HUES64 (cell line): Measurements from ENCODE around the gene ABCA3.
"Not testable (repeated sequence)": the region's sequence is repeated elsewhere in the genome, so short reads cannot be mapped to it uniquely, and the experiment has no call there.

Experiments
- H3K27ac ChIP-seq: 2 replicates; pipeline ENCODE4 v1.7.0; 2013; ENCODE audit warnings: low read depth, low read length, inconsistent platforms
- H3K27me3 ChIP-seq: 2 replicates; pipeline ENCODE4 v1.6.1; 2013; ENCODE audit warnings: mild to moderate bottlenecking, low read length; ENCODE audit not compliant: insufficient read depth
- H3K36me3 ChIP-seq: 2 replicates; pipeline ENCODE4 v1.6.1; 2013; ENCODE audit warnings: mild to moderate bottlenecking, low read length; ENCODE audit not compliant: insufficient read depth
- H3K4me1 ChIP-seq: 2 replicates; pipeline ENCODE4 v1.6.1; 2013; ENCODE audit warnings: mild to moderate bottlenecking, low read length, moderate library complexity; ENCODE audit not compliant: insufficient read depth
- H3K4me3 ChIP-seq: 2 replicates; pipeline ENCODE4 v1.5.1; 2013; ENCODE audit warnings: mild to moderate bottlenecking, low read length, moderate library complexity
- H3K9ac ChIP-seq: 2 replicates; pipeline ENCODE4 v1.6.1; 2013; ENCODE audit warnings: mild to moderate bottlenecking, low read depth, low read length
- H3K9me3 ChIP-seq: 2 replicates; pipeline ENCODE4 v1.6.1; 2013; ENCODE audit warnings: low read depth, low read length; ENCODE audit not compliant: insufficient read depth
- WGBS: fragments of 150-250, 120-280 bp; methylation state at CpG from one replicate; pipeline ENCODE4 v1.1.7; 2013; ENCODE audit warnings: missing lambda C conversion rate; 5-methylcytosine and 5-hydroxymethylcytosine counted together

Gene ABCA3

GRCh38 chr16:2267913-2268666, 72.4 kb downstream of the ABCA3 start, which contains the start of gene RNPS1:
TSS of gene RNPS1 (minus strand) at chr16:2268126. CDS start at chr16:2264643, 3,483 bp downstream.
- Histone ChIP-seq H3K27me3 (no peaks in the 10 kb centered on the region), H3K27ac (peak within 1 kb of the TSS; percentile 96), H3K9me3 (no peaks in the 10 kb centered on the region), H3K4me3 (peak within 1 kb of the TSS; percentile 77), H3K4me1 (0 out of 2 replicates have a peak, but pooled peaks cover 14% of the 10 kb centered on the region), H3K36me3 (peaks cover 27% of the 10 kb centered on the region), H3K9ac (peak within 1 kb of the TSS; percentile 90)
- WGBS, result under 1% methylated on average over 88 of the region's 88 CpGs

GRCh38 chr16:2267505-2267912, 73.0 kb downstream of the ABCA3 start:
- H3K9me3 ChIP-seq, H3K27me3 ChIP-seq: not testable (repeated sequence)
- under 1% methylated on average over 54 of the region's 54 CpGs for WGBS
- peaks cover 33% of the 10 kb centered on the region for H3K36me3 ChIP-seq
- H3K4me3 ChIP-seq, result peak overlapping the region; percentile 77
- H3K4me1 ChIP-seq, result 0 out of 2 replicates have a peak, but pooled peaks cover 14% of the 10 kb centered on the region
- peak overlapping the region; percentile 96 for H3K27ac ChIP-seq
- peak overlapping the region; percentile 90 for H3K9ac ChIP-seq

- Histone ChIP-seq H3K9ac (peak overlapping the region; percentile 90), H3K4me1 (0 out of 2 replicates have a peak, but pooled peaks cover 14% of the 10 kb centered on the region), H3K4me3 (peak overlapping the region; percentile 77), H3K36me3 (peaks cover 39% of the 10 kb centered on the region)
- H3K27me3 ChIP-seq, H3K9me3 ChIP-seq, H3K27ac ChIP-seq: not testable (repeated sequence)
- 4% methylated on average over 2 of the region's 12 CpGs for WGBS
Measured at GRCh38 chr16:2266887-2267286, 73.6 kb downstream of the ABCA3 start.

GRCh38 chr16:2263026-2263425, 77.5 kb downstream of the ABCA3 start:
- H3K36me3 ChIP-seq, result peaks cover 77% of the 10 kb centered on the region

GRCh38 chr16:2260250-2260649, 80.3 kb downstream of the ABCA3 start:
- Histone ChIP-seq H3K4me3 (no peak overlapping the region), H3K36me3 (peaks cover 97% of the 10 kb centered on the region), H3K9me3 (no peaks in the 10 kb centered on the region), H3K27ac (no peak overlapping the region), H3K27me3 (no peaks in the 10 kb centered on the region), H3K4me1 (0 out of 2 replicates have a peak, but pooled peaks cover 4% of the 10 kb centered on the region), H3K9ac (no peak overlapping the region)
- WGBS, result 95% methylated on average over 8 of the region's 8 CpGs

More at GRCh38 chr16:2263026-2263425, 77.5 kb downstream of the ABCA3 start:
- 93% methylated on average over 14 of the region's 14 CpGs for WGBS
- H3K4me1 ChIP-seq, result 0 out of 2 replicates have a peak, but pooled peaks cover 10% of the 10 kb centered on the region
- not testable (repeated sequence) for H3K9ac ChIP-seq, H3K9me3 ChIP-seq, H3K27me3 ChIP-seq, H3K27ac ChIP-seq, H3K4me3 ChIP-seq

- WGBS, result 96% methylated on average over 7 of the region's 7 CpGs
- not testable (repeated sequence) for H3K27ac ChIP-seq, H3K4me1 ChIP-seq, H3K9me3 ChIP-seq, H3K4me3 ChIP-seq, H3K9ac ChIP-seq, H3K27me3 ChIP-seq
- peaks cover 99% of the 10 kb centered on the region for H3K36me3 ChIP-seq
Measured at GRCh38 chr16:2258530-2258929, 82.0 kb downstream of the ABCA3 start.

- Histone ChIP-seq H3K27me3 (no peaks in the 10 kb centered on the region), H3K4me1 (no peaks in the 10 kb centered on the region), H3K9ac (no peak overlapping the region), H3K4me3 (no peak overlapping the region), H3K9me3 (no peaks in the 10 kb centered on the region), H3K36me3 (peaks cover 99% of the 10 kb centered on the region), H3K27ac (no peak overlapping the region)
- WGBS, result 94% methylated on average over 5 of the region's 6 CpGs
Measured at GRCh38 chr16:2257726-2258125, 82.8 kb downstream of the ABCA3 start.

- H3K27me3 ChIP-seq, result no peaks in the 10 kb centered on the region
- no peak overlapping the region for H3K27ac ChIP-seq
- peaks cover 89% of the 10 kb centered on the region for H3K36me3 ChIP-seq
- H3K9ac ChIP-seq, result no peak overlapping the region
- H3K9me3 ChIP-seq, result no peaks in the 10 kb centered on the region
- 97% methylated on average over 12 of the region's 12 CpGs for WGBS
- H3K4me3 ChIP-seq, result no peak overlapping the region
- H3K4me1 ChIP-seq, result peaks cover 7% of the 10 kb centered on the region; the same call in 1 of the 2 replicates
Measured at GRCh38 chr16:2256531-2257140, 83.9 kb downstream of the ABCA3 start.

GRCh38 chr16:2253293-2253692, 87.2 kb downstream of the ABCA3 start:
- H3K27ac ChIP-seq, result no peak overlapping the region
- no peak overlapping the region for H3K9ac ChIP-seq
- no peaks in the 10 kb centered on the region for H3K9me3 ChIP-seq
- no peaks in the 10 kb centered on the region for H3K27me3 ChIP-seq
- H3K36me3 ChIP-seq, result peaks cover 66% of the 10 kb centered on the region
- peaks cover 7% of the 10 kb centered on the region; the same call in 1 of the 2 replicates for H3K4me1 ChIP-seq
- WGBS, result 97% methylated on average over 11 of the region's 11 CpGs
- H3K4me3 ChIP-seq, result no peak overlapping the region

GRCh38 chr16:2252806-2253148, 87.8 kb downstream of the ABCA3 start:
- H3K27me3 ChIP-seq, result no peaks in the 10 kb centered on the region
- H3K9me3 ChIP-seq, result no peaks in the 10 kb centered on the region
- WGBS, result 97% methylated on average over 7 of the region's 7 CpGs
- no peak overlapping the region for H3K27ac ChIP-seq
- no peak overlapping the region for H3K4me3 ChIP-seq
- H3K9ac ChIP-seq, result no peak overlapping the region
- H3K4me1 ChIP-seq, result peaks cover 7% of the 10 kb centered on the region; the same call in 1 of the 2 replicates
- H3K36me3 ChIP-seq, result peaks cover 61% of the 10 kb centered on the region

- 3% methylated on average over 88 of the region's 88 CpGs for WGBS
- H3K27ac ChIP-seq, result peak within 1 kb of the TSS; percentile 97
- H3K36me3 ChIP-seq, result peaks cover 55% of the 10 kb centered on the region
- no peaks in the 10 kb centered on the region for H3K9me3 ChIP-seq
- peak within 1 kb of the TSS; percentile 98 for H3K9ac ChIP-seq
- H3K4me3 ChIP-seq, result peak within 1 kb of the TSS; percentile 96
- no peaks in the 10 kb centered on the region for H3K27me3 ChIP-seq
- H3K4me1 ChIP-seq, result peaks cover 7% of the 10 kb centered on the region; the same call in 1 of the 2 replicates
Measured at GRCh38 chr16:2251296-2252111, 89.0 kb downstream of the ABCA3 start, which contains the start of gene ECI1. TSS of gene ECI1 (minus strand) at chr16:2251587. CDS start at chr16:2251566, 21 bp downstream.
